GM12878 (cell line): Measurements from ENCODE around the gene SMOC2. TPM values are rescaled to one million over a fixed set of nuclear protein-coding genes. Genes with fewer than 3 reads are reported as not detected.

ENCODE experiments used
- ATAC-seq: fragments of 200-7000 bp; cut with Tn5 transposase; 3 replicates; pipeline ENCODE4 v1.9.1; 2020; ENCODE audit warnings: mild to moderate bottlenecking, moderate library complexity
- BruUV-seq: library from RNA; stranded (reverse); fragments of 400-500 nt; replicated peaks from 2 replicates; lab custom pipeline; 2021; lab: Mats Ljungman, UMichigan
- CTCF ChIA-PET: fragments of 300-600 bp; sonication (Branson Sonifier 250); formaldehyde crosslinking; extraction: SDS; loops from one replicate; lab custom pipeline; 2021; ENCODE audit warnings: inconsistent platforms; lab: Yijun Ruan, JAX
- POLR2A ChIA-PET: fragments of 350-600 bp; formaldehyde crosslinking; extraction: SDS; loops from one replicate; lab custom pipeline; 2021; ENCODE audit warnings: inconsistent platforms; lab: Charles Lee
- RAD21 ChIA-PET: fragments of 300-600 bp; sonication (Branson Sonifier 250); formaldehyde crosslinking; loops from one replicate; lab custom pipeline; 2023; ENCODE audit warnings: antibody characterized with exemption; ENCODE audit not compliant: unreplicated experiment; lab: Charles Lee
- SMC1A ChIA-PET: fragments of 300-600 bp; sonication (Branson Sonifier 250); formaldehyde crosslinking; loops from one replicate; lab custom pipeline; 2023; ENCODE audit not compliant: unreplicated experiment, uncharacterized antibody; lab: Charles Lee
- DNase-seq: peaks from one replicate; pipeline ENCODE4 v3.0.0-alpha.2; 2011; ENCODE audit warnings: low read depth, low spot score
- FAIRE-seq: peaks from 3 replicates; lab custom pipeline; 2011; peaks lifted over from hg19 to GRCh38; lab: Jason Lieb, UNC
- H2AFZ ChIP-seq: 2 replicates; pipeline ENCODE4 v1.6.0; 2011; ENCODE audit warnings: low read depth, low read length, control low read depth; ENCODE audit not compliant: control insufficient read depth
- H3K27ac ChIP-seq: 2 replicates; pipeline ENCODE4 v1.5.1; 2011; ENCODE audit warnings: control low read depth; ENCODE audit not compliant: control insufficient read depth, insufficient read depth
- H3K27me3 ChIP-seq, 2 experiments: replicated peaks in 1 of 2; 2 replicates each; pipeline versions ENCODE4 v1.6.0 to v1.6.1; 2011; ENCODE audit warnings: low read length in 1 of 2; ENCODE audit not compliant: control insufficient read depth in 2 of 2, insufficient read depth in 2 of 2
- H3K36me3 ChIP-seq, 2 experiments: 2 replicates each; pipeline ENCODE4 v1.5.1; 2011; ENCODE audit warnings: low read length in 1 of 2; ENCODE audit not compliant: control insufficient read depth in 2 of 2, insufficient read depth in 2 of 2
- H3K4me1 ChIP-seq: 2 replicates; pipeline ENCODE4 v1.6.1; 2011; ENCODE audit warnings: mild to moderate bottlenecking, low read length, moderate library complexity, mixed read lengths; ENCODE audit not compliant: control insufficient read depth, insufficient read depth
- H3K4me2 ChIP-seq: 2 replicates; pipeline ENCODE4 v1.6.0; 2011; ENCODE audit warnings: control low read depth; ENCODE audit not compliant: control insufficient read depth, insufficient read depth
- H3K4me3 ChIP-seq: fragments of 200-600 bp; sonication (generic); 2 replicates; pipeline ENCODE4 v1.5.1; 2016
- H3K79me2 ChIP-seq: 2 replicates; pipeline ENCODE4 v1.6.0; 2011; ENCODE audit warnings: low read length; ENCODE audit not compliant: control insufficient read depth, insufficient read depth
- H3K9ac ChIP-seq: 2 replicates; pipeline ENCODE4 v1.8.0; 2011; ENCODE audit warnings: low read length, control low read depth, mixed read lengths; ENCODE audit not compliant: control insufficient read depth, insufficient read depth
- H3K9me3 ChIP-seq: replicated peaks from 3 replicates; pipeline ENCODE4 v1.5.1; 2011; ENCODE audit warnings: mild to moderate bottlenecking, low read length; ENCODE audit not compliant: control insufficient read depth, insufficient read depth
- H4K20me1 ChIP-seq: 2 replicates; pipeline ENCODE4 v1.6.0; 2011; ENCODE audit not compliant: control insufficient read depth, insufficient read depth
- BMI1 ChIP-seq: fragments of 450-650 bp; IDR thresholded peaks from 2 replicates; pipeline ENCODE4 v1.6.1; 2016; ENCODE audit warnings: mild to moderate bottlenecking, moderate library complexity, borderline replicate concordance
- BRCA1 ChIP-seq: IDR thresholded peaks from 2 replicates; pipeline ENCODE4 v1.6.1; 2011; ENCODE audit warnings: low read depth, low read length, improper control_type of control experiment
- DPF2 ChIP-seq: fragments of 450-650 bp; IDR thresholded peaks from 2 replicates; pipeline ENCODE4 v1.6.1; 2017; ENCODE audit warnings: mild to moderate bottlenecking
- ETV6 ChIP-seq, 2 experiments: fragments of 450-650 bp in 1 of 2; IDR thresholded peaks in 1 of 2; conservative IDR thresholded peaks in 1 of 2; 2 replicates each; pipeline ENCODE4 v1.6.1; 2014; ENCODE audit warnings: antibody characterized with exemption in 1 of 2, borderline replicate concordance in 1 of 2, low read depth in 1 of 2, mild to moderate bottlenecking in 1 of 2, moderate library complexity in 1 of 2
- GABPA ChIP-seq: IDR thresholded peaks from 2 replicates; pipeline ENCODE4 v1.6.1; 2014; ENCODE audit warnings: antibody characterized with exemption, low read depth, mild to moderate bottlenecking, inconsistent platforms
- MTA3 ChIP-seq: IDR thresholded peaks from 2 replicates; pipeline ENCODE4 v1.6.1; 2012; ENCODE audit warnings: low read length, inconsistent platforms, borderline replicate concordance
- POU2F2 ChIP-seq: IDR thresholded peaks from 3 replicates; pipeline ENCODE4 v1.6.1; 2011; ENCODE audit warnings: low read depth, mild to moderate bottlenecking, low read length, borderline replicate concordance
- SMAD1 ChIP-seq: fragments of 450-650 bp; IDR thresholded peaks from 2 replicates; pipeline ENCODE4 v1.6.1; 2018; ENCODE audit warnings: mild to moderate bottlenecking, low read depth; ENCODE audit not compliant: partially characterized antibody
- YBX1 ChIP-seq: fragments of 450-650 bp; IDR thresholded peaks from 2 replicates; pipeline ENCODE4 v1.6.1; 2016; ENCODE audit warnings: antibody characterized with exemption
- WGBS: methylation state at CpG from one replicate; pipeline ENCODE4 v1.1.6; 2016; ENCODE audit warnings: low lambda C conversion rate; ENCODE audit not compliant: insufficient replicate concordance, insufficient coverage; ENCODE audit errors: missing lambda C conversion rate; 5-methylcytosine and 5-hydroxymethylcytosine counted together
- in situ Hi-C: fragments of 300-500 bp; cut with MboI; formaldehyde crosslinking; loops from 9 replicates; pipeline ENCODE4 v1.14.3; 2018; ENCODE audit warnings: mixed read lengths
- intact Hi-C: fragments of 100-400 bp; cut with micrococcal nuclease; formaldehyde crosslinking; loops from one replicate; pipeline ENCODE4 v1.14.2; 2022; ENCODE audit not compliant: unreplicated experiment
- polyA plus RNA-seq, 11 experiments: library from polyadenylated mRNA; depleted of rRNA in 4 of 11; unstranded in 6 of 11; stranded (reverse) in 5 of 11; fragments of >200 nt; fragmentation: Nextera tagmentation in 4 of 11; fragmentation: Illumina TruSeq in 1 of 11; extraction: Ambion mirVana in 4 of 11; extraction: Trizol in 1 of 11; gene quantifications; 1 replicate in 1 of 11; 2 replicates in 10 of 11; pipeline versions ENCODE4 v1.2.1 to v1.2.3, GENCODE V29; 2011 to 2016; ENCODE audit warnings: inconsistent platforms in 2 of 11, missing spikeins in 2 of 11, low read depth in 1 of 11
- total RNA-seq, 4 experiments: library from RNA; depleted of rRNA in 3 of 4; stranded (reverse); fragments of >200 nt in 3 of 4; fragmentation: Illumina TruSeq in 1 of 4; extraction: Trizol in 1 of 4; gene quantifications; 2 replicates each; pipeline versions ENCODE4 v1.2.1 to v1.2.3, GENCODE V29; 2013 to 2021

SMOC2 gene
- total and polyA plus RNA-seq, 10 of the 15 experiments (the other 5 are each of a cell fraction or from before 2014, with no cell fraction given): 0.10 to 0.12 TPM; not detected in 8

DNA sequence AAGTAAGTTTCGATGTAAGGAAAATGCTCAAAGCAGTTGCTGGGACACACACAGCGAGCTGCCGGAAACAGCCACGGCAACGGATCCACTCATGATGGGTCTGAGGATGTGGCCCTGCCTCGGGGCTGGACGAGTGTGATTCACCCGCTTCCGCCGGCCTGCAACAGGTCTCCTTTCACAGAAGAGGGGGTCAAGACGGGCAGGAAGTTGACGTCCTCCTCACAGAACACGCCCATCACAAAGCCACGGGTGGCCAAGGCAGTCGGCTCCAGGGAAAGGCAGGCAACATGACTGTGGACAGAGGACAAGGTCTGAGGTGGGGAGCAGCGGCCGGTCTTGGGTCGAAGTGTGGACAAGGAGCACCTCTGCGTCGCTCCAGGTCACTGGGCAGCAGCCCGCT lies 29.9 kb upstream of the SMOC2 start (continued):
- no peak for TF ChIP-seq ETV6 (conservative IDR thresholded peaks at IDR 0.05 in 1 of 2, IDR thresholded peaks at IDR 0.05 in 1 of 2; ENCODE audit: borderline replicate concordance in 1 of 2, low read depth in 1 of 2)
- TF ChIP-seq BMI1: no peak
- TF ChIP-seq GABPA: no peak
- no peak for TF ChIP-seq SMAD1
- TF ChIP-seq YBX1: no peak
- no peak for TF ChIP-seq DPF2
- TF ChIP-seq, all 136 proteins: peak for 0

DNA sequence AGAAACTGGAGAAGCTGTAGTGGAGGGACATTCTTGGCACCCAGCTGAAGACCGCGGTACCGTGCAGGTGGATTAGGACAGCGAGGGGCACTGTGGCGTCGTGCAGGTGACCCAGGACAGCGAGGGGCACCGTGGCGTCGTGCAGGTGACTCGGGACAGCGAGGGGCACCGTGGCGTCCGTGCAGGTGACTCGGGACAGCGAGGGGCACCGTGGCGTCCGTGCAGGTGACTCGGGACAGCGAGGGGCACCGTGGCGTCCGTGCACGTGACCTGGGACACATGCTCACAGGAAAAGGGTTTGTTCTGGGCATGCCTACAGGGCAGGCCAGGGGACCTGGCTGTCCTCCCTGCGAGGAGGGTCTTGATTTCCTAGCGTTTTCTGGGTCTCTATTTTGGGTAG lies 29.2 kb upstream of the SMOC2 start:
- BruUV-seq: no TSS peak
- ChIA-PET RAD21 (no interaction called here), POLR2A (no interaction called here), SMC1A (no interaction called here), CTCF (no interaction called here)
- no peak for FAIRE-seq
- Histone ChIP-seq H2AFZ (no peak overlapping the region), H4K20me1 (no peaks in the 10 kb centered on the region), H3K4me2 (no peak overlapping the region), H3K27me3 (no peaks in the 10 kb centered on the region), H3K79me2 (no peaks in the 10 kb centered on the region), H3K27ac (no peak overlapping the region), H3K9ac (no peak overlapping the region), H3K9me3 (no peaks in the 10 kb centered on the region; the same call in 2 of the 3 replicates), H3K36me3 (no peaks in the 10 kb centered on the region), H3K4me1 (no peaks in the 10 kb centered on the region), H3K4me3 (no peak overlapping the region)
- ATAC-seq: no peak
- 65% methylated on average over 28 of the region's 28 CpGs for WGBS
- in situ Hi-C loops (no loop called here), intact Hi-C loops (no loop called here)
- TF ChIP-seq MTA3 (no peak), BRCA1 (no peak), POU2F2 (no peak)
- DNase-seq: no peak
